DOHH2 (cell line): ENCODE measurements around the gene SLC16A3.

Experiments
- H3F3A ChIP-seq: fragments of 200-600 bp; sonication (generic), shearing (Covaris generic); 2 replicates; pipeline ENCODE4 v1.6.0; 2016; ENCODE audit warnings: antibody characterized with exemption, mild to moderate bottlenecking; ENCODE audit not compliant: control insufficient read depth, insufficient read depth
- H3K27ac ChIP-seq: fragments of 200-600 bp; sonication (generic); 2 replicates; pipeline ENCODE4 v1.5.1; 2014; ENCODE audit warnings: low read depth, mild to moderate bottlenecking, low read length, moderate library complexity
- H3K27me3 ChIP-seq: fragments of 200-600 bp; sonication (generic); 2 replicates; pipeline ENCODE4 v1.6.1; 2014; ENCODE audit warnings: mild to moderate bottlenecking, low read length, mixed read lengths; ENCODE audit not compliant: control insufficient read depth
- H3K36me3 ChIP-seq: fragments of 200-600 bp; sonication (generic); 2 replicates; pipeline ENCODE4 v1.6.1; 2014; ENCODE audit warnings: mild to moderate bottlenecking, low read length, moderate library complexity, mixed read lengths; ENCODE audit not compliant: control insufficient read depth
- H3K4me1 ChIP-seq: fragments of 200-600 bp; sonication (generic); 2 replicates; pipeline ENCODE4 v1.6.1; 2014; ENCODE audit warnings: mild to moderate bottlenecking, low read length, mixed read lengths; ENCODE audit not compliant: control insufficient read depth
- H3K4me2 ChIP-seq: fragments of 200-600 bp; sonication (generic); 2 replicates; pipeline ENCODE4 v1.6.0; 2014; ENCODE audit warnings: mild to moderate bottlenecking, low read length, moderate library complexity
- H3K4me3 ChIP-seq: fragments of 200-600 bp; sonication (generic); 2 replicates; pipeline ENCODE4 v1.5.1; 2014; ENCODE audit warnings: mild to moderate bottlenecking, low read length, mixed read lengths
- H3K79me2 ChIP-seq: fragments of 200-600 bp; sonication (generic); 2 replicates; pipeline ENCODE4 v1.6.1; 2014; ENCODE audit warnings: mild to moderate bottlenecking, low read length, mixed read lengths; ENCODE audit not compliant: control insufficient read depth
- H3K9me2 ChIP-seq: fragments of 200-600 bp; sonication (generic); replicated peaks from 2 replicates; pipeline ENCODE4 v1.6.1; 2014; ENCODE audit warnings: mild to moderate bottlenecking, low read length, mixed read lengths; ENCODE audit not compliant: control insufficient read depth
- H3K9me3 ChIP-seq: fragments of 200-600 bp; sonication (generic); 2 replicates; pipeline ENCODE4 v1.6.1; 2014; ENCODE audit warnings: antibody characterized with exemption, low read length, mixed read lengths; ENCODE audit not compliant: control insufficient read depth, insufficient read depth
- H4K20me1 ChIP-seq: fragments of 200-600 bp; sonication (generic); 2 replicates; pipeline ENCODE4 v1.6.0; 2014; ENCODE audit warnings: low read depth, mild to moderate bottlenecking, antibody characterized with exemption, low read length, moderate library complexity; ENCODE audit not compliant: control insufficient read depth, insufficient read depth
- EZH2phosphoT487 ChIP-seq: fragments of 200-600 bp; sonication (generic); IDR thresholded peaks from 2 replicates; pipeline ENCODE4 v1.6.1; 2017; ENCODE audit warnings: borderline replicate concordance, mild to moderate bottlenecking, antibody characterized with exemption, low read length, moderate library complexity, mixed read lengths
- TF ChIP-seq, protein P1 (sequence below): fragments of 200-600 bp; sonication (generic); IDR thresholded peaks from one replicate; pipeline ENCODE4 v1.5.1; 2014; ENCODE audit warnings: antibody characterized with exemption, mild to moderate bottlenecking, low read depth, low read length; ENCODE audit not compliant: poor library complexity, severe bottlenecking

SLC16A3 gene

DNA sequence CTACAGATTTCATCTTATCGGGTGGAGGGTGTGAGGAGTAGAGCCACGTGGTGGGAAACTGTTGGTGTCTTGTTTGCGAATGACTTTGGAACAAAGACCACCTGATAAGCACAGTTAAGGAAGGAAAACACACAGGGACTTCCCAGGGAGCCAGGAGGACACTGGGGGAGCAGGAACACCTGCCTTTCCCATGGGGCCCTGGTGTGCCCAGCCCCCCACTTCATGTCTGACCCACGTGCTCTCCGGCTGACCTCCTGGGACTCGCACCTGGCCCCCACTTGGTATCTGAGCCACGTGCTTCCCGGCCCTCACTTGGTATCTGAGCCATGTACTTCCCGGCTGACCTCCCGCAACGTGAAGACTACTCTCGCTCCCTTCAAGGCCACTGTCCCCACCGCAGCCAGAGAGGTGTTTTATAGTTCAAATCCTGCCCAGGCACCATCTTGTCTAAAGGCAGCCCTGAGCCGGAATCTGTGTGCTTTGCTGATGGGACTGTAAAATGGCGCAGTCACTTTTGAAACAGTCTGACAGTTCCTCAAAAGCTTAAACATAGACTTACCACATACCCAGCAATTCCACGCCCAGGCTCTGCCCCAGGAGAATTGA, 50.0 kb downstream of the SLC16A3 start:
- Histone ChIP-seq H3K9me3 (no peaks in the 10 kb centered on the region), H3K4me3 (no peak overlapping the region), H3K79me2 (no peaks in the 10 kb centered on the region), H3K4me2 (no peak overlapping the region), H3K36me3 (no peaks in the 10 kb centered on the region), H4K20me1 (no peaks in the 10 kb centered on the region), H3K4me1 (peaks cover 2% of the 10 kb centered on the region), H3K27ac (no peak overlapping the region), H3K9me2 (no peaks in the 10 kb centered on the region), H3F3A (no peaks in the 10 kb centered on the region), H3K27me3 (peaks cover 22% of the 10 kb centered on the region)
- TF ChIP-seq, protein P1, sequence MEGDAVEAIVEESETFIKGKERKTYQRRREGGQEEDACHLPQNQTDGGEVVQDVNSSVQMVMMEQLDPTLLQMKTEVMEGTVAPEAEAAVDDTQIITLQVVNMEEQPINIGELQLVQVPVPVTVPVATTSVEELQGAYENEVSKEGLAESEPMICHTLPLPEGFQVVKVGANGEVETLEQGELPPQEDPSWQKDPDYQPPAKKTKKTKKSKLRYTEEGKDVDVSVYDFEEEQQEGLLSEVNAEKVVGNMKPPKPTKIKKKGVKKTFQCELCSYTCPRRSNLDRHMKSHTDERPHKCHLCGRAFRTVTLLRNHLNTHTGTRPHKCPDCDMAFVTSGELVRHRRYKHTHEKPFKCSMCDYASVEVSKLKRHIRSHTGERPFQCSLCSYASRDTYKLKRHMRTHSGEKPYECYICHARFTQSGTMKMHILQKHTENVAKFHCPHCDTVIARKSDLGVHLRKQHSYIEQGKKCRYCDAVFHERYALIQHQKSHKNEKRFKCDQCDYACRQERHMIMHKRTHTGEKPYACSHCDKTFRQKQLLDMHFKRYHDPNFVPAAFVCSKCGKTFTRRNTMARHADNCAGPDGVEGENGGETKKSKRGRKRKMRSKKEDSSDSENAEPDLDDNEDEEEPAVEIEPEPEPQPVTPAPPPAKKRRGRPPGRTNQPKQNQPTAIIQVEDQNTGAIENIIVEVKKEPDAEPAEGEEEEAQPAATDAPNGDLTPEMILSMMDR, result no peak
- no peak for TF ChIP-seq EZH2phosphoT487

DNA sequence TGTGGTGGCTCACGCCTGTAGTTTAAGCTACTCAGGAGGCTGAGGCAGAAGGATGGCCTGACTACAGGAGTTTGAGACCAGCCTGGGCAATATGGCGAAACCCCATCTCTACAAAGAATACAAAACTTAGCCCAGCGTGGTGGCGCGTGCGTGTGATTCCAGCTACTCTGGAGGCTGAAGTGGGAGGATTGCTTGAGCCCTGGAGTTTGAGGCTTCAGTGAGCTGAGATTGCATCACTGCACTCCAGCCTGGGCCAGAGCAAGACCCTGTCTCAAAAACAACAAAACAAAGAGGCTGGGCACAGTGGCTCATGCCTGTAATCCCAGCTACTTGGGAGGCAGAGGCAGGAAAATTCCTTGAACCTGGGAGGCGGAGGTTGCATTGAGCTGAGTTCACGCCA, 51.7 kb downstream of the SLC16A3 start:
- H3K4me2 ChIP-seq, result no peak overlapping the region
- no peaks in the 10 kb centered on the region for H3K79me2 ChIP-seq
- no peaks in the 10 kb centered on the region for H3F3A ChIP-seq
- no peaks in the 10 kb centered on the region for H4K20me1 ChIP-seq
- peaks cover 11% of the 10 kb centered on the region for H3K27me3 ChIP-seq
- no peaks in the 10 kb centered on the region for H3K9me3 ChIP-seq
- no peak overlapping the region for H3K4me3 ChIP-seq
- no peaks in the 10 kb centered on the region for H3K4me1 ChIP-seq
- no peak overlapping the region for H3K27ac ChIP-seq
- TF ChIP-seq, protein P1, result no peak
- no peak for TF ChIP-seq EZH2phosphoT487
- H3K9me2 ChIP-seq, result no peaks in the 10 kb centered on the region
- H3K36me3 ChIP-seq, result no peaks in the 10 kb centered on the region

DNA sequence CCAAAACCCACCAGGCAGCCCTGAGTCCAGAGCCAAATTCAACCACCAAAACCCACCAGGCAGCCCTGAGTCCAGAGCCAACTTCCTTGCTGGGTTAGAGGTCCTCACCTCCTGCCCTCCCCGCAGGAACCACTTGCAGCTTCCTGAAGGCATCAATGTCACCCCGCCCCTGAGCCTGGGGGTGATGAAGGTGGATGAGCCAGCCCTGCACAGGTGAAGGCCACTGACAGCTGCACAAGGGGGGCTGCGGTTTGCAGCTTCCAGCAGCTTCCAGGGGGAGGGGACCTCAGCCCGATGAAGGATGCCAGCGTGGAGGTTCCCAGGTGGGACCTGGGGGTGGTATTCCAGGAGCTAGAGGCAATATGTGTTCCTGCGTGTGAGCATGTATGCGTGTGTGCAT, 52.2 kb downstream of the SLC16A3 start:
- Histone ChIP-seq H3K36me3 (no peaks in the 10 kb centered on the region), H3K4me3 (no peak overlapping the region), H4K20me1 (no peaks in the 10 kb centered on the region), H3K9me3 (no peaks in the 10 kb centered on the region), H3K79me2 (no peaks in the 10 kb centered on the region), H3F3A (no peaks in the 10 kb centered on the region), H3K4me1 (no peaks in the 10 kb centered on the region), H3K4me2 (no peak overlapping the region), H3K27me3 (peaks cover 12% of the 10 kb centered on the region), H3K27ac (no peak overlapping the region), H3K9me2 (no peaks in the 10 kb centered on the region)
- no peak for TF ChIP-seq EZH2phosphoT487
- TF ChIP-seq, protein P1, result no peak
